Activated CD8-positive, alpha-beta memory T cell treated with anti-CD3 and anti-CD28 coated beads, Interleukin-2, amount 50 U/mL, for 24 hours (primary cell): ENCODE data around the gene TMEM178B.
"Not testable (repeated sequence)": the region's sequence is repeated elsewhere in the genome, so short reads cannot be mapped to it uniquely, and the experiment has no call there.

ENCODE experiments used
- DNase-seq: peaks from one replicate; pipeline ENCODE4 v3.0.0-alpha.2; 2020; ENCODE audit errors: extremely low read depth

The TMEM178B gene

DNA sequence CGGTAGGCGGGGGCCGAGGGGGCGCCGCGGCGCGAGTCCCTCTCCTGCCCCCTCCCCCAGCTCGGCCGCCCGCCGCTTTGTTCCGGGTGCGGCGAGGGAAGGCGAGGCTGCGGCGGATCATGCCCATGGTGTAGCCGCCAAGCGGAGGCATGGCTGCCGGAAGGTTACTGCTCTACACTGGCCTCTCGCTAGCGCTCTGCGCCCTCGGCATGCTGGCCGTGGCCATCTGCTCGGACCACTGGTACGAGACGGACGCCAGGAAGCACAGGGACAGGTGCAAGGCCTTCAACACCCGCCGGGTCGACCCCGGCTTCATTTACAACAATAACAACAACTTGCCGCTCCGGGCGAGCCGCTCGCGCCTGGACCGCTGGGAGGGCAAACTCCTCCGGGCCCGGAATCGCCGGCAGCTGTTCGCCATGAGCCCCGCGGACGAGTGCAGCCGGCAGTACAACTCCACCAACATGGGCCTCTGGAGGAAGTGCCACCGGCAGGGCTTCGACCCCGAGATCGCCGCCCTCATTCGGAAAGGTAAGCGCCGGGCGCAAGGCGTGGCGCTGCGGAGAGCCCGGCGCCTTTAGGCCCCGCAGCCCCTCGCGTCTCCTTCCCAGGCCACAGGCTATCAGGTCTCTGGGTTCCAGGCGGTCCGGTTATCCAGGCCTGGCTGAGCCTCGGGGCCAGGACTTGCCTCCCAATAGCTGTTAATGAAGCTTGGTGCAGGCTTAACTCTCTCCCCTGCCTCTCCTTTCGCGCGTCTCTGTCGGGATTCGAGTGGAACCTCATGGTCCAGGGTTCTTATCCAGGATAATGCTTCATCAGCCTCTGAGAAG is 513 bp downstream of the TMEM178B start:
- DNase-seq = no peak

DNA sequence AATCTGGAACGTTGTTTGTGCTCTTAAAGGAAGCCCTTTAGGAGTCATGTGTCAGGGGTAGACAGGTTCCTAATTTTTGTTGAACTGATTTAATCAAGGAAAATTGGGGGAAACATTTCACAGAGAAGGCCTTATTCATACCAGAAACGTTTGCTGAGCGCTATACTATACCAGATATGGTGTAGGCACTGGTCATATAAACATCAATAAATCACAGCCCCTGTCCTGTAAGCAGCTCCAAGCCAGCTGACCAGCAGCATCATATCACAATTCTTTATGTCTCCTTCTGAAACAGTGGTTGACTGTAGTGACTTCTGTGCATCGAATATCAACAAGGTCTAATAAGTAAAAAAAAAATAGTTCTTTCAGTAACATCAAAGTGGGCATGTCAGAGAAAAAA is 1.1 kb downstream of the TMEM178B start:
- no peak for DNase-seq

DNA sequence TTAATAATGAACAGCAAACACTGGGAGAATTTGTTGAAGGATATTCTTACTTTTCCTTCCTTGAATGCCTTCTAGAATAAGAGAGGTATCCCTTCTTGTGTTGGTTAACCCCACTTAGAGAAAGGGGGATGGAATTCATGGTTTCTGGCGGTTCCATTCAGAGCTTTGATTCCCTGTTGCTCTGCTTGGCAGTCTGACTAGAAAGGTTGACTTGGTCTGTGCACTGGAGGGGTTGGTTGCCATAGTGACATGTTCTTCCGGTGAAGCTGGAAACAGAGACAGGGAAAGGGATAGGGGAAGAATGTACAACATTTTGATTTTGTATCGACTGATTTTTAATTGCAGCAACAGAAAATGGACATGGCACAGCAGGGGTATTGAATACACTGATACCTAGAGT is 2.5 kb downstream of the TMEM178B start:
- no peak for DNase-seq

DNA sequence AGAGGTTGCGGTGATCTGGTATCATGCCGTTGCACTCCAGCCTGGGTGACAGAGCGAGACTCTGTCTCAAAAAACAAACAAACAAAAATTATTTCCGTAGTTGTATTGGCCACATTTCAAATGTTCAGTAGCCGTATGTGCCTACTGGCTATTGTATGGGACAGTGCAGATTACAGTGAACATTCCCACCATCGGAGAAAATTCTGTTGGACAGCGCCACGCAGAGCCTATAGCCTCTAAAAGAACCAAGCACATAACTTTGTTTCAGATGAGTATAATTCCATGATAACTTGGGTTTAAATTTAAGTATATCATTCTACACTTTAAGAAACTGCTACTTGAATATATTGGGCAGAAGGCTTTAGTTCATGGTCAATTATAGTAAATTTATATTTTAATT is 5.4 kb downstream of the TMEM178B start:
- DNase-seq = no peak

DNA sequence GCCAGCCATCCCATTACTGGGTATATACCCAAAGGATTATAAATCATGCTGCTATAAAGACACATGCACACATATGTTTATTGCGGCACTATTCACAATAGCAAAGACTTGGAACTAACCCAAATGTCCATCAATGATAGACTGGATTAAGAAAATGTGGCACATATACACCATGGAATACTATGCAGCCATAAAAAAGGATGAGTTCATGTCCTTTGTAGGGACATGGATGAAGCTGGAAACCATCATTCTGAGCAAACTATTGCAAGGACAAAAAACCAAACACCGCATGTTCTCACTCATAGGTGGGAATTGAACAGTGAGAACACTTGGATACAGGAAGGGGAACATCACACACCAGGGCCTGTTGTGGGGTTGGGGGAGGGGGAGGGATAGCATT is 15.6 kb downstream of the TMEM178B start:
- DNase-seq = not testable (repeated sequence)

DNA sequence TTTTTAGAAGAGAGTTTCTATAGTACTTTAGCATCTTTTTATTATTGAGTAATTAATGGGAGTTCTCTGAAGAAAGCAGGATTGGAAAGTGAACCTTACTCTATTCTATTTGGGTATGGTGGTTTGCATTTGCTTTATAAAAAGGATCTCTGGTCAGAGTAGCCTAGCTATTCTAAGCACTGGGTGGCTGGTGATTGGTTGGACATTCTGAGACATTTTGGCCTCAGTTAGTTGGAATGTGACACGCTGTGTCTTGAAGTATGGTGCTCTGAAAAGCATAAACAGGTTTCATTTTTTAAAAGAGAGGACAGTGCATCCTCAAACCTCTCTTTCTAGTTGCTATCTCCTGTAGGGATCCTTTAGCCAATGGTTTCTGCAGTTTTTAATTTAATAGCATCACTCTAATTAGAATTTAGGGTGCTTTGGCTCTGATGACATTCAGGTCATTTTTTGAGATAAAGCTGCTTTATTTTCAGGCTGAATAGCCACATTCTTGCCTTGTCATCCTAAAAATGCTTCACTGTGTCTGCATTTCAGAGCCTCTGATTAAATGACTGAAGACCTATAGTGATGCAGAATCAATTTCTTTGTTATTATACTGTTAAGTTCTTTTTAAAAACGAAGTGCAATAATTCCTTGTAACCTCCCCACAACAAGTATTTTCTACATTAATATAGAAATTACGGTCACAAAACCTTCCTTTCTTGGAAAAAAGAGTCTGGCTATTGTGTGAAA is 20.6 kb downstream of the TMEM178B start:
- no peak for DNase-seq

DNA sequence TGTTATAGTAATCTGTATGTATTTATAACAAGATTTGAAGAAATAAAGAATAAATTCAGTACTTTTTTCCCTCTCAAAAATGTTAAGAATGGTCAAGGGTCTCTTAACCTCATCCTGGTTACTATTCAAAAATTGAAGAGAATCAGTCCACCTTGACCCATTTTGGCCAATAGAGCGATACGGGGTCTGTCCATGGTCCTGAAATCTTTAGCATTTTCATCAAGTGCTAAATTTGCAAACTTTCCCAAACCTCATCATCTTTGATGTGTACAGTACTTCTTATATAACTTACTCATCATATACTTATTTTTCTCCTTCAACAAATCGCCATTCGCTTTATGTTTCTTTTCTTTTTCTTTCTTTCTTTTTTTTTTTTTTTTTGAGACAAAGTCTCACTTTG is 23.6 kb downstream of the TMEM178B start:
- DNase-seq = no peak

DNA sequence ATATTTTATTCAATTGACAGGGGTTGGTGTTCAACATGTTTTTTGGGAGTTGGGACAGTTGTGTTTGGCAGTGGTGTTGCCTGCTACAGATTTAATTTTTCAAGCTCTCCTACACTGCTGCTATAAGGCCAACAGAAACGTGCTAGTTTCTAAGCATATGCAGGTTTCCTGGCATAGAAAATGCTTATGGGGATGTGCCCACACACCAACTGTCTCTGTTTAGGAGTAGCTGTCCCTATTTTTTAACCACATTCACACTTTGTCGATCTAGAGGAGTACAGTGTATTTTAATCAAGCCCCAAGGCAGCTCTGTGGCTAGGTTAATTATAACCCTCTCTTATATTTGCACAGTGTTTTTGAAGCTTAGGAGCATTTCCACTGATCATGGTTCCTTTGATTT is 28.6 kb downstream of the TMEM178B start:
- no peak for DNase-seq

DNA sequence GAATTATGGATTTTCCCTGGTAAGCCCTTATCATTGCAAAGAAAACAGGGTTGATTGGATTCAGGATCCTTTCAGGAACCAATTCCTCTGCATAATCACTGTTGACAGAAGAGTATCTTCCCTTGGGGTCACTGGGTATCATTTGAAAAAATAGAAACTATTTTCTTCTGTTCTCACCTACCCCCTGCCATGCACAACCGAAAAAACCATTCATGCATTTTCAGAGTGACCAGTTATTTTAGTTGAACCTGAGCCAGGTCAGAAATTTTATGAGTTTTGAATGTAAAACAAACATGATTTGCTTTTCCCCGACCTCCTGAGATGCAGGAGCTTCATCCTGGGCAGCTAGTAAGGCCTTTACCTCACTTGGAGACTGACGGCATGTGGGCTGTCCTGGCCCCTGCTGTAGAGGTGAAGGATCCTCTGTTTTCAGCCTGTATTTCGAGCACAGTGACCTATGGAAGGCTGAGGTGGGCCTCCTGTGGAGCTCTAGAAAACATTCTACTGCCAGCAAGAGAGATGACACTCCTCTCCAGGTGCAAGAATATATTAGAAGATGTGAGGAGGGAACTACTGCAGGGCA is 30.1 kb downstream of the TMEM178B start:
- no peak for DNase-seq

DNA sequence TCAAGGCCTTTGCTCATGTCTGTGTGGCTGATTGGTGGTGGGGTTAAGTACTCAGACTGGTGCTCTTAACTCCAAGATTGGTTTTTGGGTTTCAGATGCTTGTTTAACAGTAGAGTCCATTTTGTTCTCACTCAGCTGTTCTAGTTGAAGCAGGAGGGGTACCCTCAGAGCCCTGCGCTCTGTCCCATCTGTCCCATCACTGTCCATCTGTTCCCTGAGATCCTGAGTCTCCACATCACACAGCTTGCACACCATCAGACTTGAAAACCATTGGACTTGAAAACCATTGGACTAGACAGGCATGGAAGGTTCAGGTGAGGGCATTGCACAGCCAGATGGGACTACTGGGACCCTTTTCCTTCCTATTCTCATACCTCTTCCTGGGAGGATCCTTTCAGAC is 39.3 kb downstream of the TMEM178B start:
- DNase-seq = no peak

DNA sequence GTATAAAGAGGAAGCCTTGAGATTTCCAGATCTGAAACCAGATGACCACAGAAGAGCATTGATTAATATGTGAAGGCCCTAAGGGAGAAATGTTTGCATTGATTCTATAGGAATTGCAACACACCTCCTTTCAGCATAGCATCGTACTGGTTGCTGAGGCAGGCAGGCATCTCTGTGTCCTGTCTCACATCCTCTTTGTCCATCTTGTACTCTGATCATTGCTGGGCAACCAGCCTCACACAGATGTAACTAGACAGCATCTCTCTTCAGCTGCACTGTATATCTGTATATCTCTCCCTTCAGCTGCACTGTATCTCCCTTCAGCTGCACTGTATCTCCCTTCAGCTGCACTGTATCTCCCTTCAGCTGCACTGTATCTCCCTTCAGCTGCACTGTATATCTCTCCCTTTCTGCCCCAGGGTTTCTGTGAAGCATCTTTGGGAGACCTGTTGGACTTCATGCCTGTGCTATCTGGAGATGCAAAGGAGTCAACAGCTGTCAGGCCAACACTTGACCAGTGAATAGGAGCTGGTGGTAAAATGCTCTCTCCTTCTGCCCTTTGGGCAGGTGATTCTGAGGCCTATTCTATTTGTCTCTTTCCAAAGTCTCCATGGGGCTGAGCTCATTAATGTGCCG is 40.3 kb downstream of the TMEM178B start:
- no peak for DNase-seq

DNA sequence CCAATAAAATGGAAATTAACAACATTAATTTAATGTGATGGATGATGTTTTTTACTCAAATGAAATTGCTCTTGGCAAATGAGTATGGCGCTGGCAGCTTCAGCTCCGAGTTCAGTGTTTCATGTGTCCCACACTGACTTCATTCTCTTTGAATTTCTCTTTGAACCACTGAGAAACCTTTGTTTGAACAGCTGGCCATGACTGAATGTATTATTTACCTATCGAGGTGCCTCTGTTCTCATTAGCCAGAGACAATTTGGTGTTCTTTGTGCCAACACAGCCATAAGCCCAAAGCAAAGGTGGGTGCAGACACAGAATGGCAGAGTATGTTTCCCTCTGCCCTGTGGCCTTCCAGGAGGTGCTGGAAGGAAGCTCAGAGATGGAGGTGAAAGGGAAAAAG is 42.1 kb downstream of the TMEM178B start:
- no peak for DNase-seq

DNA sequence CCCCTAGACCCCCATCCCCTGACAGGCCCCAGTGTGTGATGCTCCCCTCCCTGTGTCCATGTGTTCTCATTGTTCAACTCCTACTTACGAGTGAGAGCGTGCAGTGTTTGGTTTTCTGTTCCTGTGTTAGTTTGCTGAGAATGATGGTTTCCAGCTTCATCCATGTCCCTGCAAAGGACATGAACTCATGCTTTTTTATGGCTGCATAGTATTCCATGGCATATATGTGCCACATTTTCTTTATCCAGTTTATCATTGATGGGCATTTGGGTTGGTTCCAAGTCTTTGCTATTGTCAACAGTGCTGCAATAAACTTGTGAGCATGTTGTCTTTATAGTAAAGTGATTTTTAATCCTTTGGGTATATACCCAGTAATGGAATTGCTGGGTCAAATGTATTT is 42.8 kb downstream of the TMEM178B start:
- not testable (repeated sequence) for DNase-seq

DNA sequence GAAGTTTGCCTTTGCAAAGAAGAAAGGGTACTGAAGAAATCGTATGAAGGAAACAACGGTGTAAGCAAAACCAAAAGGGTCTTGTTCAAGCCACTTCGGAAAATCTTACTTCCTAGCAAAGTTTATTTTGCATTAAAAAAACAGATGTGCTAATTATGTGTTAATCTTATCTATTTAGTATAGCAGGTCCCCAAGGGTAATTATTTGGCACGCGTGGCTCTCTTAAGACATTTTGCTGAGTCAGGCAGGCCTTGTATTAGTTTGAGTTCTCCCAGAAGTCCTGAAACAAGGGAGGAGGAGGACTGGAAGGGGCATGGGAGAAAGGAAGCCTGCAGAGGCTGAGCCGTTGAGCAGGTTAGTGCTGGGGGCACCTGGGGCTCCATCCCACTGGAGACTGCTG is 44.9 kb downstream of the TMEM178B start:
- no peak for DNase-seq

DNA sequence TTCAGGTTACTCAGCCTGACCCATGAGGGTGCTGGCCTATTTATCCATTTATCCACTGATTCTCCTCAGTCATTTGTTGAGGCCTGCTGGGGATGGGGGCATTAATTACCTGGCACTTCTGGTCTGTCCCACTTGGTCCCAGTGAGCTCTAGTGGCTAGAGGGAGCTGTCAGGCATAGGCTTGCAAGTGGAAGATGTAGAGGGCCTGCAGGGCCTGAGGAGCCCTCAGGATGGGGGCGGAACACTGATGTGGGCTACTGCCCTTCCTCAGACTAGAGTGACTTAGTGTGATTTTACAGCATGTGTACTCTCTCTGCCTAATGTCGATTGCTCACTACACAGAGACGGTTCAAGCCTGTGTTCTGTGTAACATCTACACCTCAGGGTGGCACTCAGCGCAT is 45.3 kb downstream of the TMEM178B start:
- DNase-seq = no peak

DNA sequence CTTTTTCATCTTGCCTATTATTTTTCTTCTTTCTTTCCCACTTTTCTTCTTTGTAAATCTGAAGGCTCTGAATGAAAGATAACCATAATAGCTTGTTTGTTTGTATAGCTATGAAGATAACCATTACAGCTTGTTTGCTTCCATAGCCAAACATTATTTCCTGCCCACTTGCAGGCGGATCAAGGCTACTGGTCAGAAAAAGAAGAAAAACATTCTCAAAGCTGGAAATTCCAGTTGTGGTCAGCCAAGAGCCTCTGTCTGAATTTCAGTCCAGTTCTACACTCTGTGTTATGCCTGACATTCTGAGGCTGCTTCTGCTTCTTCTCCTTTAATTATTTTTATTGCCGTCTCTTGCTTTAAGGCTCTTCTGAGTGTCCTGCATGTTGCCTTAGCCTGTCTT is 48.9 kb downstream of the TMEM178B start:
- no peak for DNase-seq

DNA sequence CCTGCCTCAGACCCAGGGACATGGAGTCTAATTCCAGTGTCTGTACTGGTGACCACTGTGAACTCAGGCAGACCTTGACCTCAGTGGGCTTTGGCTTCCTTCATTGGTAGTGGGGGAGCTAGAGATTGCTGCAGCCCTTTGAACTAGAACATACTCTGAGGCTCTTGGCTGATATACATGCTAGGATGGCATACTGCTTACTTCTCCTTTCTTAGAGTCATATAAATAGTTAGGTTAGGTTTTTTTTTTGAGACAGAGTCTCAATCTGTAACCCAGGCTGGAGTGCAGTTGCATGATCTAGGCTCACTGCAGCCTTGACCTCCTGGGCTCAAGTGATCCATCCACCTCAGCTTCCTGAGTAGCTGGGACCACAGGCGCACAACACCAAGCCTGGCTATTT is 49.7 kb downstream of the TMEM178B start:
- DNase-seq = no peak

DNA sequence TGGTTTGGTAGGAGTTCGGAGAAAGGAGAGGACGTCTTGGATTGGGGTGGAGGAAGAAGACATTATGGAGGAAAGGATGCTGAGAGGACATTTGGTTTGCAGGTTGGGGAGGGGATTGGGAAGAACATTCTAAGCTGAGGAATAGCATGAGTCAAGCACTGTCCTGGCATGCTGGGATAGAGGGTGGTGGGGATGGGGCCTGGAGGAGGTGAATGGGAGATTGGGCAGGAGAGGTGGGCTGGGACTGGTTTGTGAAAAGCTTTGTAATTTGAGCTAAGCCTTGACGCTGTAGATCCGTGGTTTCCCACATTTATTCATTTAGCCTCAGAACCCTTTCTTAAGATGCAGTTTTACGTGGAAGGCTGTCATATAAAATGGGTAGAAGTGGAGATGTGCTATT is 52.2 kb downstream of the TMEM178B start:
- no peak for DNase-seq

DNA sequence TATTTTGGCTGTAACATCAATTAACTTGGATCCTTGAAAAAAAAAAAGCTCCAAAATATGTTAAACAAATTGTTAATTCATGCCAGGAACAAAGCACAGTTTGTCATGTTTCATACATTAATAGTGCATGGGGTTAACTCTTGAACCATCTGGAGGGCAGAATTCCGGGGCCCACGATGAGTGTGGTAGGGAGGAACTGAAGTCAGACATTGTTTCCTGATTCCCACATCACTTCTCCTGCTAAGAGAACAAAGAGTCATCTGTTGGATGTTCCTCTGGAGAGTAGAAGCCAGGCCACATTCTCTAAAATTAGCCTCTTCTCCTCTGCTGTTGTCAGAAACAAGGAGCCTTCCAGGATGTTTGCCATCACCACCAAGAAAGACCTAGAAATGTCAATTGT is 54.6 kb downstream of the TMEM178B start:
- DNase-seq = no peak

DNA sequence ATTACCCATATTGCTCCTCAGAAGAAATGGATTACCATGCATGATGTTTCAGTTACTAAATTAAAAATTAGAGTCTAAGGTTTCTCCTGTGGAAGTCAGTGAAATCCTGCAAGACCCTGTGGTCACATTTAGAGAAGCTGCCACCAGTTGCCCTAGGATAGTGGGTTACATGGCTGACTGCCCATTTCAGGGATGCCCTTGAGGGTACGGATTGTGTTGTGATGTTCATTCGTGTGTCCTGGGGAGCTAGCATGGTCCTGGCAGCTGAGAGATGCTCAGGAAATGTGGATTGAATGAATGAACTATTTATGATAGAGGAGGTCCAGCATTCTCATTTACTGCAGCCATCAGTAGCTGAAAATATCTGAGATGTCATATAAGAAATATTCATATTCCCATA is 55.1 kb downstream of the TMEM178B start:
- no peak for DNase-seq

DNA sequence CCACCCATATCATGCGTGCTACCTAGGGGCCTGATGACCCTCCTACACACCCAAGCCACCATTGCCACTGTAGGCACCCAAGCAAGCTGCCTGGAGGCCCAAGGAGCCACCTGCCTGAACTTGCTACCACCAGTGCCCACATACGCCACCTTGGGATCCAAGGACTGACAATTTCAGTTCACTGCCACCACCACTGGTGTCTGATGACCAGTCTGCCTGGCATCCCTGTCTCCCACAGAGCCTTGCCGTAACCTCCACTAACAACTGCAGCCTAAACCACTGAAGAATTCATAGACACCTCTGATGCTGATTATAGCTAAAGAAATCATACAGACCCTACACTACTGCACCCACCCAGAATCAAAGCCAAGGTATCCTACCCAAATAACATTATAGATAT is 58.8 kb downstream of the TMEM178B start:
- DNase-seq = no peak

DNA sequence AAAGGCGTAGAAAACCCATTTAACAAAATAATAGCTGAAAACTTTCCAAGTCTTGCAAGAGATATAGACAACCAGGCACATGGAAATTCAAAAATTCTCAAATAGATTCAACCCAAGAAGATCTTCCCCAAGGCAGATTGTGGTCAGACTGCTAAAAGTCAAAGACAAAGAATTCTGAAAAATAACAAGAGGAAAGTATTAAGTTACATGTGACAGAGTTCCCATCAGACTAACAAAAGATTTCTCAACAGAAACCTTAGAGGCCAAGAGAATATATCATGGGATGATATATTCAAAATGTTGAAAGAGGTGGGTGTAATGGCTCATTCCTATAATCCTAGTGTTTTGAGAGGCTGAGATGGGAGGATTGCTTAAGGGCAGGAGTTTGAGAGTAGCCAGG is 59.8 kb downstream of the TMEM178B start:
- DNase-seq = no peak

DNA sequence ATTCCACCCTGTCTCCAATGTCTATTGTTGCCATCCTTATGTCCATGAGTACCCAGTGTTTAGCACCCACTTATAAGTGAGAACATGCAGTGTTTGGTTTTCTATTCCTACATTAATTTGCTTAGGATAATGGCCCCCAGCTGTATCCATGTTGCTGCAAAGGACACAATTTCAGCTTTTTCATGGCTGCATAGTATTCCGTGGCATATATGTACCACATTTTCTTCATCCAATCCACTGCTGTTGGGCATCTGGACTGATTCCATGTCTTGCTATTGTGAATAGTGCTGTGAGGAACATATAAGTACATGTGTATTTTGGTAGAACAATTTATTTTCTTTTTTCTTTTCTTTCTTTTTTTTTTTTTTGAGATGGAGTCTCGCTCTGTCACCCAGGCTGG is 68.2 kb downstream of the TMEM178B start:
- DNase-seq = no peak
